IMR-90 (cell line): ENCODE results near the gene IRF2. TPM values are rescaled to one million over a fixed set of nuclear protein-coding genes. Genes with fewer than 3 reads are reported as not detected.
A peak's percentile ranks its signal among the peaks of the same experiment; 100 is the strongest.

ENCODE experiments used
- ATAC-seq: fragments of 200-7000 bp; cut with Tn5 transposase; 2 replicates; pipeline ENCODE4 v1.9.1; 2020; ENCODE audit warnings: low read depth, mild to moderate bottlenecking, moderate library complexity
- BruUV-seq: library from RNA; stranded (reverse); fragments of 400-500 nt; replicated peaks from 2 replicates; lab custom pipeline; 2021; lab: Mats Ljungman, UMichigan
- CTCF ChIA-PET: fragments of 300-600 bp; formaldehyde crosslinking; extraction: SDS; loops from one replicate; lab custom pipeline; 2021; ENCODE audit warnings: antibody characterized with exemption; lab: Yijun Ruan, JAX
- POLR2A ChIA-PET: fragments of 300-600 bp; sonication (Branson Sonifier 250); formaldehyde crosslinking; loops from one replicate; lab custom pipeline; 2022; ENCODE audit warnings: antibody characterized with exemption; ENCODE audit not compliant: unreplicated experiment; lab: Charles Lee
- DNase-seq: peaks from one replicate; pipeline ENCODE4 v3.0.0; 2013
- H2AFZ ChIP-seq: replicated peaks from 2 replicates; pipeline ENCODE3; 2013; ENCODE audit warnings: low read length, mild to moderate bottlenecking; ENCODE audit not compliant: poor library complexity
- H2AK5ac ChIP-seq: 2 replicates; pipeline ENCODE4 v1.6.1; 2013; ENCODE audit warnings: low read depth, low read length, inconsistent platforms
- H2AK9ac ChIP-seq: replicated peaks from 2 replicates; pipeline ENCODE3; 2013; ENCODE audit warnings: mild to moderate bottlenecking, low read depth, low read length, moderate library complexity; ENCODE audit not compliant: poor library complexity
- H2BK120ac ChIP-seq: 2 replicates; pipeline ENCODE4 v1.6.1; 2013; ENCODE audit warnings: low read depth, low read length, inconsistent platforms
- H2BK15ac ChIP-seq: 3 replicates; pipeline ENCODE4 v1.6.1; 2013; ENCODE audit warnings: low read depth, low read length, inconsistent platforms
- H2BK20ac ChIP-seq: 2 replicates; pipeline ENCODE4 v1.6.1; 2013; ENCODE audit warnings: low read depth, mild to moderate bottlenecking, inconsistent platforms, low read length, moderate library complexity
- H2BK5ac ChIP-seq: 2 replicates; pipeline ENCODE4 v1.6.1; 2013; ENCODE audit warnings: mild to moderate bottlenecking, low read depth, low read length, inconsistent platforms; ENCODE audit not compliant: poor library complexity, severe bottlenecking
- H3K14ac ChIP-seq: replicated peaks from 2 replicates; pipeline ENCODE4 v1.6.1; 2013; ENCODE audit warnings: low read depth, low read length, inconsistent platforms
- H3K18ac ChIP-seq: 2 replicates; pipeline ENCODE4 v1.6.1; 2013; ENCODE audit warnings: low read depth, low read length, control low read depth
- H3K23ac ChIP-seq: 2 replicates; pipeline ENCODE4 v1.6.1; 2013; ENCODE audit warnings: low read depth, low read length, inconsistent platforms
- H3K27ac ChIP-seq: 2 replicates; pipeline ENCODE4 v1.5.1; 2013; ENCODE audit warnings: mild to moderate bottlenecking, control low read depth, low read length; ENCODE audit not compliant: insufficient read depth
- H3K27me3 ChIP-seq: 2 replicates; pipeline ENCODE4 v1.6.1; 2013; ENCODE audit warnings: low read length; ENCODE audit not compliant: control insufficient read depth, insufficient read depth
- H3K36me3 ChIP-seq: 2 replicates; pipeline ENCODE4 v1.6.1; 2013; ENCODE audit warnings: low read length, mixed read lengths; ENCODE audit not compliant: control insufficient read depth, insufficient read depth
- H3K4ac ChIP-seq: 2 replicates; pipeline ENCODE4 v1.6.1; 2013; ENCODE audit warnings: low read depth, low read length, inconsistent platforms
- H3K4me1 ChIP-seq: 2 replicates; pipeline ENCODE4 v1.6.1; 2013; ENCODE audit warnings: low read length, mixed read lengths; ENCODE audit not compliant: control insufficient read depth, insufficient read depth
- H3K4me2 ChIP-seq: 2 replicates; pipeline ENCODE4 v1.6.1; 2013; ENCODE audit warnings: low read depth, mild to moderate bottlenecking, control low read depth, low read length, moderate library complexity
- H3K4me3 ChIP-seq: 2 replicates; pipeline ENCODE4 v1.5.1; 2013; ENCODE audit warnings: low read depth, mild to moderate bottlenecking, control low read depth, low read length, moderate library complexity; ENCODE audit not compliant: insufficient read depth
- H3K56ac ChIP-seq: 2 replicates; pipeline ENCODE4 v1.6.1; 2013; ENCODE audit warnings: low read length, inconsistent platforms; ENCODE audit not compliant: insufficient read depth; ENCODE audit errors: extremely low read depth
- H3K79me1 ChIP-seq, 2 experiments: 2 replicates each; pipeline ENCODE4 v1.6.1; 2013; ENCODE audit warnings: low read length in 2 of 2, inconsistent platforms in 1 of 2, low read depth in 1 of 2
- H3K9ac ChIP-seq: 2 replicates; pipeline ENCODE4 v1.6.1; 2013; ENCODE audit warnings: low read depth, low read length, control low read depth
- H3K9me1 ChIP-seq: 2 replicates; pipeline ENCODE4 v1.6.1; 2013; ENCODE audit warnings: low read length, inconsistent platforms; ENCODE audit not compliant: insufficient read depth
- H3K9me3 ChIP-seq: 2 replicates; pipeline ENCODE4 v1.6.1; 2013; ENCODE audit warnings: low read length; ENCODE audit not compliant: control insufficient read depth, insufficient read depth
- H4K20me1 ChIP-seq: 2 replicates; pipeline ENCODE4 v1.6.1; 2013; ENCODE audit warnings: low read length, inconsistent platforms; ENCODE audit not compliant: insufficient read depth
- H4K5ac ChIP-seq: 2 replicates; pipeline ENCODE4 v1.6.1; 2013; ENCODE audit warnings: mild to moderate bottlenecking, low read depth, low read length, control low read depth
- H4K8ac ChIP-seq, 2 experiments: 2 replicates each; pipeline ENCODE4 v1.6.1; 2013; ENCODE audit warnings: low read depth in 2 of 2, low read length in 2 of 2, control low read depth in 1 of 2, inconsistent platforms in 1 of 2
- H4K91ac ChIP-seq: 2 replicates; pipeline ENCODE4 v1.6.1; 2013; ENCODE audit warnings: low read depth, low read length, inconsistent platforms; ENCODE audit not compliant: insufficient read depth
- CEBPB ChIP-seq: IDR thresholded peaks from 2 replicates; pipeline ENCODE4 v1.6.1; 2012; ENCODE audit warnings: low read depth, low read length, improper control_type of control experiment
- FOS ChIP-seq: fragments of 150-350 bp; IDR thresholded peaks from 2 replicates; pipeline ENCODE4 v1.6.1; 2016; ENCODE audit warnings: low read depth, low read length
- MAZ ChIP-seq: IDR thresholded peaks from 2 replicates; pipeline ENCODE4 v1.6.1; 2012; ENCODE audit warnings: low read depth, mild to moderate bottlenecking, low read length, improper control_type of control experiment, moderate library complexity, borderline replicate concordance
- RCOR1 ChIP-seq: IDR thresholded peaks from 2 replicates; pipeline ENCODE4 v1.6.1; 2012; ENCODE audit warnings: mild to moderate bottlenecking, low read length, improper control_type of control experiment; ENCODE audit not compliant: insufficient replicate concordance
- WGBS, 2 experiments: methylation state at CpG; one replicate each; pipeline versions ENCODE4 v1.1.5 to v1.1.7; 2013; ENCODE audit warnings: missing lambda C conversion rate in 2 of 2; ENCODE audit not compliant: insufficient read length in 1 of 2; ENCODE audit errors: extremely low coverage in 2 of 2; 5-methylcytosine and 5-hydroxymethylcytosine counted together
- dilution Hi-C: fragments of 300-500 bp; cut with HindIII; formaldehyde crosslinking; loops from one replicate; pipeline ENCODE4 v1.14.3; 2018; ENCODE audit warnings: low sequenced_read_pairs; ENCODE audit not compliant: unreplicated experiment
- in situ Hi-C: fragments of 300-500 bp; cut with MboI; formaldehyde crosslinking; loops from 3 replicates; pipeline ENCODE4 v1.14.3; 2019; ENCODE audit warnings: low sequenced_read_pairs, inconsistent platforms, mixed read lengths
- intact Hi-C: fragments of 100-400 bp; cut with micrococcal nuclease; formaldehyde crosslinking; loops from 2 replicates; pipeline ENCODE4 v1.10.0; 2022
- polyA plus RNA-seq, 3 experiments: library from polyadenylated mRNA; depleted of rRNA; stranded (reverse); fragments of >200 nt; gene quantifications; 2 replicates each; pipeline ENCODE4 v1.2.3, GENCODE V29; 2012; ENCODE audit warnings: low replicate concordance in 1 of 3
- total RNA-seq: library from RNA; depleted of rRNA; stranded (reverse); fragments of >200 nt; gene quantifications from 2 replicates; pipeline ENCODE4 v1.2.3, GENCODE V29; 2012

The IRF2 gene
- total and polyA plus RNA-seq, 2 of the 4 experiments (the other 2 are of a cell fraction), result 16.5 to 21.9 TPM

GRCh38 chr4:184439386-184439785 lies 35.0 kb downstream of the IRF2 start:
- Histone ChIP-seq H3K4me2 (no peak overlapping the region; the same call in 1 of the 2 replicates), H3K4ac (0 out of 2 replicates have a peak overlapping the region, but pooled peaks have one; percentile 15), H2AFZ (no peak overlapping the region), H3K36me3 (no peaks in the 10 kb centered on the region), H3K4me1 (peaks cover 24% of the 10 kb centered on the region), H4K91ac (no peak overlapping the region), H3K56ac (no peak overlapping the region), H4K8ac (no peak overlapping the region), H2BK20ac (no peak overlapping the region), H2BK120ac (peak overlapping the region; percentile 37; the same call in 1 of the 2 replicates), H3K14ac (peak overlapping the region; percentile 55; the same call in 1 of the 2 replicates), H2BK5ac (no peak overlapping the region), H2AK5ac (0 out of 2 replicates have a peak overlapping the region, but pooled peaks have one; percentile 38), H3K23ac (peak overlapping the region; percentile 29), H3K79me1 (peaks cover 57 to 82% of the 10 kb centered on the region in 2 experiments), H3K4me3 (no peak overlapping the region), H4K5ac (no peak overlapping the region), H3K9ac (no peak overlapping the region), H2BK15ac (no peak overlapping the region), H3K18ac (no peak overlapping the region), H3K9me3 (no peaks in the 10 kb centered on the region), H2AK9ac (no peak overlapping the region), H4K20me1 (peaks cover 26% of the 10 kb centered on the region), H3K27ac (no peak overlapping the region), H3K9me1 (peaks cover 25% of the 10 kb centered on the region), H3K27me3 (no peaks in the 10 kb centered on the region)
- TF ChIP-seq RCOR1 (no peak), FOS (peak; percentile 13; the same call in 1 of the 2 replicates), MAZ (no peak), CEBPB (0 out of 2 replicates have a peak, but pooled peaks have one; percentile 37)
- 57% methylated on average over 1 of the region's 4 CpGs; no CpG with 5 or more reads in 1 of the 2 experiments for WGBS, 2 experiments
- DNase-seq, result peak; percentile 43
- dilution Hi-C loops, result no loop called here
- ChIA-PET CTCF (no interaction called here), POLR2A (no interaction called here)
- in situ Hi-C loops, result no loop called here
- no peak for ATAC-seq
- intact Hi-C loops, result no loop called here
- no TSS peak for BruUV-seq
